Measurements from ENCODE around the gene LST1.

DNA sequence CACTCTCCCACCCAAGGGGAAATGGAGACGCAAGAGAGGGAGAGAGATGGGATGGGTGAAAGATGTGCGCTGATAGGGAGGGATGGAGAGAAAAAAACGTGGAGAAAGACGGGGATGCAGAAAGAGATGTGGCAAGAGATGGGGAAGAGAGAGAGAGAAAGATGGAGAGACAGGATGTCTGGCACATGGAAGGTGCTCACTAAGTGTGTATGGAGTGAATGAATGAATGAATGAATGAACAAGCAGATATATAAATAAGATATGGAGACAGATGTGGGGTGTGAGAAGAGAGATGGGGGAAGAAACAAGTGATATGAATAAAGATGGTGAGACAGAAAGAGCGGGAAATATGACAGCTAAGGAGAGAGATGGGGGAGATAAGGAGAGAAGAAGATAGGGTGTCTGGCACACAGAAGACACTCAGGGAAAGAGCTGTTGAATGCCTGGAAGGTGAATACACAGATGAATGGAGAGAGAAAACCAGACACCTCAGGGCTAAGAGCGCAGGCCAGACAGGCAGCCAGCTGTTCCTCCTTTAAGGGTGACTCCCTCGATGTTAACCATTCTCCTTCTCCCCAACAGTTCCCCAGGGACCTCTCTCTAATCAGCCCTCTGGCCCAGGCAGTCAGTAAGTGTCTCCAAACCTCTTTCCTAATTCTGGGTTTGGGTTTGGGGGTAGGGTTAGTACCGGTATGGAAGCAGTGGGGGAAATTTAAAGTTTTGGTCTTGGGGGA, 10.0 kb upstream of the LST1 start:
- TF ChIP-seq CTCF (conservative IDR thresholded peaks at IDR 0.05 in 1 of 2, IDR thresholded peaks at IDR 0.05 in 1 of 2; ENCODE audit: low read depth in 1 of 2, low read length in 2 of 2) = no peak
- TF ChIP-seq EZH2 (IDR thresholded peaks at IDR 0.05; ENCODE audit: low read length, missing control alignments) = no peak
